Raji (cell line): ENCODE measurements around the gene ATXN10.

Source experiments
- POLR2A ChIP-seq: IDR thresholded peaks from 2 replicates; pipeline ENCODE4 v1.6.1; 2011; ENCODE audit warnings: low read depth, low read length, control low read depth; ENCODE audit not compliant: insufficient read depth

ATXN10 gene

DNA sequence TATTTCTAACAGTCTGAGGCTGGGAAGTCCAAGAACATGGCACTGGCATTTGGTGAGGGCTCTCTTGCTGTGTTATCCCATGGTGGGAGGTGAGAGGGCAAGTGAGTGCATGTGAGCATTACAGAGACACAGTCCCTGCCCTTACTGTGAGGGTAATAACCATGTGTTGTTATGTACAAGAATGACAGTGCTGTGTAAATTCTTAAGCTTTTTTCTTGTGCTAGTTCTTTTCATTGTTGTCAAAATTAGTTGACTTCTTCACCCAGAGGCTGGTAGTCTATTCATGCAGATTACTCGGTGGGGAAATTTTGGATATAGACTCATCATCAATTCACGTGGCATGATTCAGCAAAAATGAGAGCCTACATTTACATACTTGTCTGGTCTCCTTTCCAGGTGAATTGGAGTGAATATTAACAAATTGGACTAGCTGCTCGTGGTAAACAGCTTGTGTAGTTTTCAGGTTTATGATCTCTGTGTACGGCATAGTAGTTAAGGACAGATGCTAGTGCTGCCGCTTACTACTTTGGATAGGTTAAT is 49.3 kb downstream of the ATXN10 start:
- TF ChIP-seq POLR2A = no peak

DNA sequence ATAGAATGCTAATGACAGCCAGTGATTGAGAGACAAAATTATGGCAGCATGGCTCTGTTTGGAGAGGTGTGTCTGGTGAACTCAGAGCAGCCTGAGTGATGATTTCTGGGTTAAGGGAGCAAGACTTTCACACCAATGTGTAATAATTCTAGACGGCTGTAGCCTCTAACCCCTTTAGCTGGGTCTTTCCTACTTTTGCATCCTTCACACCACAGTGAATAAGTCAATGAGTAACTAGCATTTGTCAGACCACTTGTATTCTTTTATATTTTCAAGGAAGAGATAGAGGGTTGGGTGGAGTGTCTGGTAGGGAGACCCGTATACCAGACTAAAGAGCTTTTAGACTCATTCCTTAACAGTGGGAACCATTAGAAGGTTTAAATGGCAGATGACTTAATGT is 50.4 kb downstream of the ATXN10 start:
- TF ChIP-seq POLR2A = no peak

- no peak for TF ChIP-seq POLR2A
Measured at GRCh38 chr22:45726081-45726480, 54.4 kb downstream of the ATXN10 start.

- no peak for TF ChIP-seq POLR2A
Measured at GRCh38 chr22:45731041-45731797, 59.6 kb downstream of the ATXN10 start.

GRCh38 chr22:45731798-45732495 is 60.3 kb downstream of the ATXN10 start:
- no peak for TF ChIP-seq POLR2A

GRCh38 chr22:45735273-45735672 is 63.6 kb downstream of the ATXN10 start:
- TF ChIP-seq POLR2A = no peak

- TF ChIP-seq POLR2A = no peak
Measured at GRCh38 chr22:45738206-45738605, 66.6 kb downstream of the ATXN10 start.

DNA sequence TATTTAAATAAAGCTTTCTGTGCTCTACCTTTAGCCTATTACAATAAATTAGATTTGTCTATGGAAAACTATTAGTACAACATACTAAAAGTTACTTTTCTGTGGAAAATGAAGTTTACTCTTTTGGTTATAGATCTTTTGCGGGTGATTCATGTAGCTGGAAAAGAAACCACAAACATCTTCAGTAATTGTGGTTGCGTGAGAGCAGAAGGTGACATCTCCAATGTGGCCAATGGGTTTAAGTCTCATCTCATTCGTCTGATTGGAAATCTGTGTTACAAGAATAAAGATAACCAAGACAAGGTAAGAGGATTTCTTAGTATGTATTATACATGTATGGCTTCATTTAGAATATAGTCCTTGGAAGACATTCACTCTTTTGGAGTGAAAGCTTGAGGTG is 68.6 kb downstream of the ATXN10 start:
- no peak for TF ChIP-seq POLR2A

DNA sequence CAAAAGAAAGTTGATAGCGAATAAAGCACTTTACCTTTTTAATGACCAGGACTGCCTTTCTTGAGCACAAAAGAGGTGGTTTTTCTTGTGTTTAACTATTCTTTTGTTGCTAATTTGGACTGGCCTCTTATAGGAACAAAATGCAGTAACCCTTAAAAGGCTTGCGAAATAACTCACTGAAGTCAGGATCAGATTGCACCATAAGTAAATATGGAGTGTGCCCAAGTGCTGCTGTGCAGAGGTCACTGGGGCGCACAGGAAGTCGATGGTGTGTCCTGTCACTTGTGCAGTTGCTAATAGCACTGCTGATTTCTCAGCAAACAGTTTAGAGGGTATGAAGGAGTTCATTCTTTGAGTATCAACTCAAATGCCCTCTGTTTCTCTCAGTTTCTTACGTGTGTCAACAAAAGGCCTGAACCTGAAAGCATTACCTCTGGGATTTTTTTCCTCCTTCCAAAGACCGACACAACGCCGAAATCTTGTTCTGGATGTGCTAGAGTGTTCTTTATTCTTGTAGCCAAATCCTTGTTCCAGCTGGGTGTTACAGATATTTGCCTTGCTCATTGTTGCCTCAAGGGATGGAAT is 71.3 kb downstream of the ATXN10 start:
- TF ChIP-seq POLR2A = no peak

DNA sequence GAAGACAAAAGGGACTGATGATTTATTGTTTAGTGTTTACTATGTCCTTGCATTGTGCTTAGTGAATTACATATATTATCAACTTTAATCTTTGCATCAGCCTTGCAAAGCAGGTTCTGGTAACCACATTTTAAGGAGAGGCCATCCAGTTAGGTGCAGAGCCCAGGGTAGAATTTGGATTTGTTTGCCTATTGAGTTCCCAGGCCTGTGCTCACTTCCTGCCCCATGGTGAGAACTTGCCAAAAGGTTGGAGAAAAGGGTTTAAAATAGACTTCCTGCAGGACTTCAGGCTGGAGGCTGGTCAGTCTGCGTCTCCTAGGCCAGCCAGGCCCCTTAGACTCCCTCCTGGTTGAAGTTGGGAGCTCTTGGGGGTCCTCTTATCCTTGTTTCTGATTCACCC is 72.1 kb downstream of the ATXN10 start:
- no peak for TF ChIP-seq POLR2A

GRCh38 chr22:45744442-45744841 is 72.8 kb downstream of the ATXN10 start:
- no peak for TF ChIP-seq POLR2A

DNA sequence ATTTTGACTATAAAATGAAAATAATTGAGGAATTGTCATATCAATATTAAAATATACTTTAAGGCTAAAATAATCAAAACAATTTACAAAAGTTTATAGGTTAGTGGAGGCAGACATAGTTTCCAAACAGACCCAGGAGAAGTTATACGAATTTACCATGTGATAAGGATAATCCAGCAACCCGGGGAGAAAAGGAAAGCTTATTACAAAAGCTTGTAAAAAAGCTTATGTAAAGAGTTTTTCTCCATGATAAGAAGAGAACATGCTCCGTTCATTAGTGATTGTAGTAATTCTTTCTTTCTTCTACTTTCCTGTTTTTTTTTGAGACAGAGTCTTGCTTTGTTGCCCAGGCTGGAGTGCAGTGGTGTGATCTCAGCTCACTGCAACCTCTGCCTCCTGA is 79.0 kb downstream of the ATXN10 start:
- TF ChIP-seq POLR2A = no peak

- no peak for TF ChIP-seq POLR2A
Measured at GRCh38 chr22:45752036-45752435, 80.4 kb downstream of the ATXN10 start.

DNA sequence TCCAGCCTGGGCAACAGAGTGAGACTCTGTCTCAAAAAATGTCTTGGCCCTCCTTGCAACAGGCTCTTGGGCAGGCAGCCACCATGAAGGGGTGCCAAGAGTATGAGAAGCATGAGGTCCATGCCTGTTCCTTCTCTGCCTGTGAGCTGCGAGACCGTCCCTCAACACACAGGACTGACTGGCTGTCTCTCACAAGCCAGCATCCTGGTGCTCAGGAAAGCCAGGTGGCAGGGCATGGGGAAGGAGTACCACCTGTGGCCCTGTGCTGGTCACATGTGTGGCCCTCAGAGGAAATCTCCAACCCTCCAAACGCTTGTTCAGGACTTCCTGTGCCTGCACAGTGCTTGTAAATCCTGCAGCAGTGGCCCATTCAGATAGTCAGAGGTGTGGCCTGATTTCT is 83.2 kb downstream of the ATXN10 start:
- TF ChIP-seq POLR2A = no peak

GRCh38 chr22:45756558-45756957 is 84.9 kb downstream of the ATXN10 start:
- TF ChIP-seq POLR2A = no peak

DNA sequence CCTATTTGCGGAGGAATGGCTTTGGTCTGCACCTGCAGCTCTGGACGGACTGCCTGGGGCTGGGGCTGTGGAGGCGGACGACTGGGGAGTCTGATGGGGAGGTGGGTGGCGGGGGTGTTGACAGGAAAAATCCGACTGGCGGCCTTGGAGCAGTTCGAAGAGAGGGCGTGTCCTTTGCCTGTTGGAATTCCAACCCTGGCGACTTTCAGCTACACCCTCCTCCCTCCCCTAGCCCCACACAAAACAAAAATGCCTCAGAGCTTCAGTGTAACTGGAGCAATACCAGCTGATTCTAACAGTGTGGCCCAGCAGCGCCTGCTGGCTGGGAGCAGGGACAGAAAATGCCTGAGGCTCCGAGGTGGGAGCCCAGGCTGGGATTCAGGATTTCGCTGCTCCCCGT is 85.4 kb downstream of the ATXN10 start:
- no peak for TF ChIP-seq POLR2A
